GM19025 (cell line): ENCODE measurements around the gene KCND3.

ENCODE experiments used
- ATAC-seq: cut with Tn5 transposase; IDR thresholded peaks from one replicate; pipeline ENCODE4 v1.9.1; 2021; ENCODE audit warnings: mild to moderate bottlenecking, low read depth, moderate library complexity; ENCODE audit not compliant: unreplicated experiment

KCND3 gene

DNA sequence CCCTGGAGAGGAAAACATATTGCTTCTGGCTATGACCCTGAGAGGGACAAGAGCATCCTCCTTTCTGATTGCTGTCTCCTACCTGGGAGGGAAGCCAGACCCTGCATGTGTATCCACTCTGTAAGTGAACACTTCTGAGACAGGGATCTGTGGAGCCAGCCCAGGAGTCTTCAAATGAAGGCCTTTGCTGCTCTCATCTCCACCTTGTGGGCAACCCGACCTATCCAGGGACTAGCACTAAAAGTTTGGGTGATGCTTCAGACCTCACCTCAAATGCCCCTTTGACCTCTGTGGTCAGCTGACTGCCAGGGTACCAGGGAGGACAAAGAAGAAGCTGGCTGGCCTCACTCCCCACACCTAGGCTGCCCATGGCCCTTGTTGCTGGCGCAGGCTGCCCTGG, 64.7 kb downstream of the KCND3 start:
- ATAC-seq = no peak

DNA sequence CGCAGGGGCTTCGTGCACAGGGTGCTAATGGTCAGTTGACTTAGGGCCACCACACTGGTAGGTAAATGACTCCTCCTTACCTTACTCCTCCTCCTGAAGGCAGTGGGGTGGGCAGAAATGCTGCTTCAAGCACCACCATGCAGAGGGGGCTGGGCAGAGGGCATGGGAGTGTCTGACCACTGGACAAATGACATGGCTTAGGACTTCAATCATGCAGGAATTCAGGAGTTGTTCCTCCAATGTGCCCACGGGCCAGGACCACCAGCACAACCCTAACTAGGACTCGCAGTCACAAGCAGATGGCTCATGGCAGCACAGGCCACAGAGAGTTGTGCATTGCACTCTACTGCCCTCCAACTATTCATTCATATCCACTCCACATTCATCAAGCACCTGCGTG, 65.7 kb downstream of the KCND3 start:
- no peak for ATAC-seq

DNA sequence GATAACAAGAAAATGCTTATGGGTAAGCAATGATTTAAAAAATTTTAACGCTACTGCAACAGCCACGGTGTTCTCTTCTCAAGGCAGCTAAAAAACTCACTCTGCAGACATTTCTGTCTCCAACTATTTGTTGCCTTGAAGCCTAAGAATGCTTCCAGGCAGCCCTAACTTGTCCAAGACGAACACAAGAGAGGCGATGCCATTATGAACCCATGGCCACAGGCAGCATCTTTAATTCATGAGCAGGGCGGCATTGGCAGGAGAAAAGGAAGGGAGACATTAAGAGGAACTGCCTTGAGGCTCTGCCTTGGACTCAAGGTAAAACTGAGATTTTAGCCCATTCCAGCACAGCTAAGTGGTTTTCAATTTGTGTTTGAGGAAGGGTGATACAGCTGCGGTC, 67.5 kb downstream of the KCND3 start:
- no peak for ATAC-seq

DNA sequence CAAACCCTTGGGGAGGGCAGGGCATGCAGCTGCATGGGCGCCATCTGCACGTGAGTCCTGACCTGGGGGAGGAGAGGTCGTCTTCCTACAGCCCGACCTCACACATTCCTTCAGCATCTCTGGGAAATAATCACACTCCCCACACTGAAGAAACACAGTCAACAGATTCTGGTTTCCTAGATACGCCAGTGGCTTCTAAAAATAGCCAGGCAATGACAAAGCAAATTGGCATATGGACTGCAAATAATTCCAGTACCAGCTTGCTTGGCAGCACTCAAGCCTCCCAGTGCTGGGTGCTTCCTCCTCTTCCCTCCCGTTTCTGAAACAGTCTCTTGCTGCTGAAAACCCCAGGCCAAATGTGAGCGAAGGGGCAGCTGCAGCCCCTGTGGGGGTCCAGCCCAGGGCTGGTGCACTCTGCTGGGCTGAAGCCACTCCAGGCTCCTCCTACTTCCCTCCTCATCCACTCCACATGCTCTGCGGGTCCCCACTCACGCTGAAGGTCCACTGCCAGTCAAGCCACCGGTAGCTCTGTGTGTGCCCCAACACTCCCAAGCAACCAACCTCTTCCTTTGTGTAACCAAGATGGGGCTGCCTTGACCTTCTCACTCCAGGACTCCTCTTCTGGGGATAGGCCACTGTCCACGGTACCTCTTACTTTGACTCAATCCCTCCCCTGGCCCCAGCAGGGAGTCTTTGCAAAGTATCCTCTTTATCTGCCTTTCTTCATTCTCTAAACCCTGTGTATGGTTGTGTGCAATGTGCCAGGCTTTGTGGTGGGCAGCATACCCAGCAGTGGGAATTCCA, 69.0 kb downstream of the KCND3 start:
- no peak for ATAC-seq

DNA sequence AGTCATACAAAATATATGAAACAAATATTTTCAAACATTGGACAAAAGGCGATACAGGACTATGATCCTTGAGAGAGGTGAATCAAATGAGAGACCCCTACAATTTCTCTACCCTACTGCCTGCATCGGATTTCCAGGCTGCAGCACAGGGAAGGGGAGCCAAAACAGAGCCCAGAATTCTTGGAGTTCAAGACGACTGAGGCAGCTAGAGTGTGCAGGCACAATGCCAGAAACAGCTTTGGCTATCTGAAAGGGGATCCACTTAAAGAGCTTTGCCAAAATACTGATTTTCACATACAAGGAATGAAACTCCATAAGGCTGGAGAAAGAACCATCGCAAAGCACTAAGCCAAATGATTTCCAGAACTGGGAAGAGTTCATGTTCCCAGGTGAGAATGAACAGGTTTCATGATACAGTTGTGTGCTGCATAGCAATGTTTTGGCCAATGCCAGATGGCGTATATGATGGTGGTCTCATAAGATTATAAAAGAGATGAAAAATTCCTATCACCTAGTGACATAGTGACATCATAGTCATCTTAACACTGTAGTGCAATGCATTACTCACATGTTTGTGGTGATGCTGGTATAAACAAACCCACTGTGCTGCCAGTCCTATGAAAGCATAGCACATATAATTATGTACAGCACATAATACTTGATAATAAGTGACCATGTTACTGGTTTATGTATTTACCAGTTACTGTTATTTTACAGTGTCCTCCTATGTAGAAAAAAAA, 77.5 kb downstream of the KCND3 start:
- ATAC-seq = no peak

DNA sequence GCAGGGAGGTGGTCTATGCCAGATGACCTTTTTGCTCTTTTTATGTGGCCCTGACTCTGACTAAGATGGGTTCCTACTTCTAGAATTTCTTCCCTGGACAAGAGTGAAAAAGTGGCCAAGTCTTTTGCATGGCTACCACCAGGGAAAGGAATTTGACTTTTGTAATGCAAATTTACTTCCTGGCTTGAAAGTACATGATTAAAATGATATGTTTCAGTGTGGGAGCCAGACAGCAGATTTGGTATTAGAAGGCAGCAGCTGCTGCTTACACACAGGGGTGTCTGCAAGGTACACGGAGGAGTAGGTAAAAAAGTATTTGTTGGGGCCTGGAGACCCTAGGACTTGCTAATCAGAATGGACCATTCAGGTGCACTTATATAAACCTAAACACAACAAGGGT, 78.4 kb downstream of the KCND3 start:
- ATAC-seq = no peak

DNA sequence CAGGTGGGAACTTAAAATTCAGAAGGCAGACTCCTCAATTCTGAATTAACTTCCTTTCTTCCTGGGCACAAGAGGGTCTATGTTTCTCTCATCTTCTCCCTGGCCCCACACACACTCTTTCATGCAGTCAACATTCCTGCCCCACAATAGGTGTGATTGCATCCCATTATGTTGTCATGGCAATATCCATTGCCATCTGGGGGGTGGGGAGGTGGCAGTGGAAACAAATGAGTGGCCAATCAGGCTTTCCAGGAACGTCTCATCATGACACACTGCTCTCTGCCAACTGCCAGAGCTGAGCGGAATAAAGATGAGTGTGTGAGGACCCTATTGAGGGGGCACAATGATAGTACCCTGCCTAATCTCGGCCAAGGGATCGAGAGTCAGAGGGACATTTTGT, 80.4 kb downstream of the KCND3 start:
- no peak for ATAC-seq

DNA sequence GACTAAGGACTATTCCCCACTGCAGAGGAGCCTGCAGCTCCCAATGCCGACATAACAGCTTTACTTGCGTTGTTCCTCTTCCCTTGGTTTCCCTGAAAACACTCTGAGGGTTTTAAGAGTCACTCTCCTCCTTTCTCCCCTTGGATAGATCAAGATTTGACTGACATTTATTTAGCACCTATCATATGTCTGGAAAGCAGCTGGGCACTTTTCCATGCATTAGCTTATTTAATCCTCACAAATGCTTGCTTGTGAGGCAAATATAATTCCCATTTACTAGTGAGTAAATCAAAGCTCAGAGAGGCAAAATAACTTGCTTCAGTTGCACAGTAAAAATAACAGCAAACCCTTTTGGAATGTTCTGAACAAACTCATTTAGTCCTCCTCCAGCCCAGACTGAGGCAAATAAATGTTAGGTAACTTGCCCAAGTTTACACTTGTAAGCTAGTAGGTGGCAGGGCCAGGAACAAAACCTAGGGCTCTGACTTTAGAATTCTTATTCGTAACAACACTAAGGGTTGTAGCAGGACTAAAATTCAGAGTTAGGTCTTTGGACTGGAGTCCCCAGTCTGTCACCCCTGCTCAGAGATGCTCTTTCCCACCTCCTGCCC, 81.4 kb downstream of the KCND3 start:
- no peak for ATAC-seq

DNA sequence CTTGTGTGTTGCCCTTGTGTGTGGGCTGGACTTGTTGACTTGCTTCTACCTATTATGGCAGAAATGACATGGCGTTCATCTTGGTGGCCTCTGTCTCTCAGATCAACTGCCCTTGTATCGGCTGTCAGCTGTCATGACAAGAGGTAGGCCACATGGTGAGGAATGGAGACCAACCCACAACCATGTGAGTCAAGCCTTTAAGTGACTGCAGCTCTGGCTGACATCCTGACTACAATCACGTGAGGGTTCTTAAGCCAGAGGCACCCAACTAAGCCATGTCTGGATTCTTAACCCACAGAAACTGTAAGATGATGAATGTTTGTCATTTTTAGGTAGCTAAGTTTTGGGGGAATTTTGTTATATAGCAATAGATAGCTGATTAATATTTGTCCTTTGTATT, 82.1 kb downstream of the KCND3 start:
- no peak for ATAC-seq

DNA sequence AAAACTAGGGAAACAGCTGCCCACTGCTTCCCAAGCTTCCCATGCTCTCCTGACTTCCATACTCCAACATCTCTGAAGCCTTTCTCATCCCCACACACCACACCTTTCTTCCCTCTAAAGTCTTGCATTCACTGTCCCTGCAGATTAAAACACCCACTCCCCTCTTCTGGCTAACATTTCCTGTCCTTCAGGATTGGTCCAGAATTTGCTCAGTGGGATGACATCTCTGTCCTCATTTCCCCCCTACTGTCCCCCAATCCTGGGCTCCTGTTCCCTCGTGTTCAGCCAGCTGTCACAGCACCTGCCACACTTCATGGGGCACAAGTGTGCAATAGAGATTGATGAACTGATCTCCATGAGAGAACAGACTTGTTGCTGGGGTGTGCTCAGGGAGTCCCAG, 82.7 kb downstream of the KCND3 start:
- ATAC-seq = no peak

DNA sequence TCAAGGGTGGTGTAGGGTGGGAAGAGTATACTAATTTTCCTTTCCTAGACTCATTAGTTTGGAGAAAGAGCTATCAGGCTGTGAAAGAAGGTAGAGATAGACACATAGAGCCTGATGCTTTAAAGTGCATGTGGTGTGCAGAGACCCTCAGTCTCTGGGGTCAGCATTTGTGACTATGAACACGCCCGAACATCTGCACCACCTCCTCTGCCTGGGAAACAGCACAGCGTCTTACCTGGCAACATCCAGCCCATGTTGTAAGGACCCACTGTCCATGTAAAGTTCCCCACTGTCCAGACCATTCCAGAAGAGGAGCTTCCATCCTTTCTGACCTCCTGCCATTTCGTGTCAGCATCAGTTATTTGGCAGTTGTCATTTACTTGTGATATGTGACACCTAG, 83.4 kb downstream of the KCND3 start:
- no peak for ATAC-seq

DNA sequence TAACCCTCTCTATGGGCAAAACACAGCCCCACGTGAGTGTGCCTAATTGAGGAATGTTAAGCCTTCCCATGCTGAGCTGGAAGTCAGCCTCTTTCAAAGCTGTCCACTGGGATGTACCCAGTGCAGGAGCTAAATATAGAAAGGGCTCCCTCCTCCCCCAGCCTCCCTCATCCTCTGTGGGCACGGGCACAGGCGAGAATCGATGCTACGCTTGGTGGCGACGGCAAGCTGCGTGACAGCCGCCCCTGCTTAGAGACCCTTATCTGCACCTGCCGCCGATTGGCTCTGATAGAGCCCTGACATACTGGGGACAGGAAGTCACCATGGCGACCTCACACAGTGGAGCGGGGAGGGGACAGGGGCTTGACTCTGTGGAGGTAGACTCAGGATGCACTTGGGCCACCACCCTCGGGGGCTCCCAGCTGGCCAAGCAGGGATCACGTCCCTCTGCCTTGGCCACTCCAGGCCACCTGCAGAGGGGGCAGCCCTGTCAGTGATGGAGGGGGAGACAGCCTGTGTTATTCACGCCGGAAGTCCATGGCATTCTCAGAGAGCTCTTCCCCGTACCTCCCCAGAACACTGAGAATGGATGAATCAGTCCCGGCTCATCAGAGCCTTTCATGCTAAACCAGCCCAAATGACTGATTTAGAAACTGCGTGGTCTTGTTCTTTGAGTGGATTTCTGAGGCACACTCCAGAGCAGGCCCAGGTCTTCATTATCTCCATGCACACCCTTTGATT, 84.8 kb downstream of the KCND3 start:
- no peak for ATAC-seq

DNA sequence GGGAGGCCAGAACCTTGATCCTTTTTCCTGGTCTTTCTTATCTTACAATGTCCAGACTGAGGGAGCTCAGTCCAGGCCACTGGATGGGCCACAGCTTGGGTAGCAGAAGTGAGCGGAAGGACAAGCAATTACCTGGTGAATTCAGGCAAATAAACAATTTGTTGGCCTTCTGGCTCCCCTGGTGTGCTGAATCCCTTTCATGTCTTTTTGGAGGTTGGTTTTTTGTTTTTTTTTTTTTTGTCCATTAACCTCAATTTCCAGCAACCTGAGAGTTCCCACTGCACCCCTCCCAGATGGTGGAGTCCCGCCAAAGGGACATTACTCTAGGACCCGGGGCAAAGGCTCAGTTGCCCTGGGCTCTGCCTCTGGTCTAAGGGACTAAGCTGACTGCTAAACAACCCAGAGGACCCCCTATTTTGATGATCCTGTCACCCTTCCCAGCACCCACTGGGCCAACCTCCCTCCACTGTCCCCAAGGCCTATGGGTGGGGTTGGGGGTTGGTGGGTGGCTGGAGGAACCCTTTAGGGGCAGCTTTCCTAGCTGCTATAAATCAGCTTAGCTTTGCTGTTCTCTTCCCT, 85.5 kb downstream of the KCND3 start:
- ATAC-seq = no peak

DNA sequence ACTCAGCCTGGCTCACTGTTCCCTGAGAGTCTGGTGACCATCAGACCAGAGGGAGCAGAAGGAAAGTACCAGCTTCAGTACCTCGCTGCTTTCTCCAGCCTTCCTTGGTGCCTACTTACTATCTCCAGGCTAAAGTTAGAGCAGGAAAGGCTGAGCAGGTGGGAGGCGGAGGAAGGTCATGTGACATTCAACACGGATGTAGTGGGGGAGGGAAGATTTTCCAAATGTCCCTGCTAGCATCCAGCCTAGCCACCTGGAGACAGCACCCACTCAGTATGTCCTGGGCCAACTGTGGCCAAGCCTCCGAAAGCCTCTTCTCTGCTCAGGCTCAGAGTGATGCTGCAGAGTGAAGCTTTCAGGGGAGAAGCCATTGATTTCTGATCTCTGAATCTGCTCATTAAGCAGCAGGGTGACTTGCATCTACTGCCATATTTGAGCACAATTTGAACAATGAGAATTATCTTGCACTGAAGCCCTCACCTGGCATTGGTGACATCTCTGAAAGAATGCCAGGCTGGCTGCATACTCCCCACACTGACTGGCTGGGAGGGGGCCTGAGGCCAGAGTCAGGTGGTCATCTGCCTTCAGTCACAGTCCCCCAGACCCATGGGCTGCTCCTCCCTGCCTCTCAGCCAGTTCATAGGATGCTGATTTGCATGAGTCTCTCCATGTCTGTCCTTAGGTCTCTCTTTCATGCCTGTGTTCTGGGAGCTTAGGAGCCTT, 86.2 kb downstream of the KCND3 start:
- no peak for ATAC-seq

DNA sequence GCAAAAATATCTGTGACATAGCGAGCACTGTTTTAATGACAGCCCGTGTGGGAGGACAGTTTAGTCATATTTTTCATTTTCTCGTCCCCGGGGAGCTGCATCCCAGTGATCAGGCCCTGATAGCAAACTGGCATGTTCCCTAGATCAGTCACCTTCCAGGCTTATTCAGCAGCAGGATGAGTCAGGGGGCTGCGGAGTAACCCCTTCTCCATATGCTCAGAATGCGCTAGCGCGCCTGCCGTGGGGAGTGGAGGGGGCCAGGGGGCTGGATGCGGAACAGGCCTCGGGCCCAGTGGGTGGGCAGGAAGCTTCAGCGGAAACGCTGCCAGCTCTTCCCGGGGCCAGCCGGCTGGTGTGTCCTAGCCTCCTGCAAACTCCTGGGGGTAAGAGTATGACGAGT, 94.0 kb downstream of the KCND3 start:
- no peak for ATAC-seq

DNA sequence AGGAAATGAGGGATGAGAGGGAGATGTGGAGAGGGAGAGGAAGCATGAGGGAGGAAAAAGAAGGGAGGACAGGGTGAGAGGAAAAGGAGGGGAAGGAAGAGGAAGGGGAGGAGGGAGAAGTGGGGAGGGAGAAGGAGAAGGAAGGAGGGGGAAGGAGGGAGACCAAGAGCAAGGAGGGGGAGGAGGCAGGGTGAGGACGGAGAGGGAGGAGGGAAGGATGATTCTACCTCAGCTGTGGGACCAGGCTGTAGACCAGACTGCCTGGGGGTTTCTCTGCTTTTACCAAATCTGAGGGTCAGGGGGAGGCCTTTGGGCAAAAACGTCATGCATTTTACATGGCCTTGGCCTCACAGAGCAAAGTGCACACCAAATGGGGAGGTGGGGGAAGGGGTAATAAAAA, 94.5 kb downstream of the KCND3 start:
- no peak for ATAC-seq

DNA sequence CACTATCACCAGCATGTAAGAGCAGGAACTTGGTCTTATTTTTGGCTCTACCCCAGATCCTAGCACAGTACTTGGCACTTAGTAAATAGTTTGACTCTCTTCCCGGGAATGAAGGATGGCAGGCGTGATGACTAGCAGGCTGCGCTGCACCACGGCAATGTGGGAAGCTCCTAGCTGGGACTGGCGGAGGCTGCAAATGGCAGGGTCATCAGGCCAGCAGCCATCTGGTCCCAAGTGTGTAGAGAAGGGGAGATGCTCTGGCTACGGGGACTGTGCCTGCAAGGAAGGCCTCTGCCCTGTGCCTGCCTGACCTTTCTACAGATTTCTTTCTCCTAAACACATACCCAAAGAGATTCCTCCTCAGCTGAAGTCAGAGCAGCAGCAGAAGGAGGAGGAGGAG, 95.0 kb downstream of the KCND3 start:
- no peak for ATAC-seq

DNA sequence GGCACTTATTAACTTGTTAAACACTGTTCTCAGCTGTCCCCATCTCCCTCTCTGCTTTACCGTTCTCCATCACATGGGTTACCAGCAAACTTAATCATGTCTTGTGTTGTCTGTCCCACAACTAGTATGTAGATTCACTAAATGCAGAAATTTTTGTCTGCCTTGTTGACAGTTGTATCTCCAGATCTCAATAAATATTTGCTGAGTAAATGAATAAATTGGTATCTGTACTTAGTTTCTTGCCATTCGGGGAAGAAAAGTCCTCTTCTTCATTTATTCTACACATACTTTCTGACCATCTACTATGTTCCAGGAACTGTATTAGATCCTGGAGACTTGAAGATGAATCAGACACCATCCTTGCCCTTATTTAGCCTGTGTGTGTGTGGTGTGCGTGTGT, 97.9 kb downstream of the KCND3 start:
- no peak for ATAC-seq

DNA sequence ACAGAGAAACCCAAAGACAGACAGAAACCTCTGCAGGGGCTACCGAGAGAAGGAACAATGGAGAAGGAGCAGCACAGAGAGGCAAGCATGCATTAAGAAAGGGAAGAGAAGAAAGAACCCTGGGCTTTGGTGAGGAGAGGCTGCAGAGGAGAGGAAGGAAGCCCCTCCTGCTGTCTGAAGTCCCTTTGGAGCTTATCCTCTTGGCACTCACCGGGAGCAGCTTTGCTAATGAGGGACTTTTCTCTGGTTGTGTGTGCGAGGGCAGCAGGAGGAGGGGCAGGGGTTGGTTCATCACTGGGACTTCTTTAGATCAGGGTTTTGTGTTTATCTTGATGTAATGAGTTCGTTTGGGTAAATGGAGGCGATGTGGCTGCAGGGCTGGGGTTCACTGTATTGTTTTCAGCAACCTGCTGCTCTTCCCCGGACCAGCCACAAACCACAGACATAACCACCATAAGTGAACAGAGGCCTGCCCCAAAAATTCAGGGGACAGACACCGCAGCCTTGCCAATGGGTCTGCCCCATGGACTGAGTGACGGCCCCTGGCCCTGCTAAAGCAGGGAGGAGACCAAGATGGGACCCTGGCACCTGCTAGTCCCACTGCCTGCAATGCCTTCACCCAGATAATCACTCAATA, 100.6 kb downstream of the KCND3 start:
- ATAC-seq = no peak

DNA sequence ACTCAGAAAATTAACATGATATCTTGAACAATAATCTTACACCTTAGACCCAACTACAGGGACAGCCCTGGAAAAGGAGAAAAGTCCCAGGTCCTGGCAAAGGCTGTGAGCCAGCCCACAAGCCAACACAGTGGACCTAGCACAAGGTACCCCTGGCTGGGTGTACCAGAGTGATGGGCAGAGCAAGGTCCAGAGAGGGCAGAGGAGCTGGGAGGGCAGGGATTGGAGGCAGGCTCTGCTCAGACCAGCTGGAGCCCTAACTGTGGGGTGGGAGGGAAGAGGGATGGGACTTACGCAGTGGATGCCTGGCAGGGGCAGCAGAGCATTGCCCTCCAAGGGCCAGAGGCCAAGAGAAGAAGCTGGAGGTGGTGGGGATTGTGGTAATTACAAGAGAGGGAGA, 101.6 kb downstream of the KCND3 start:
- ATAC-seq = no peak
